ENCODE results near the gene THRB.

DNA sequence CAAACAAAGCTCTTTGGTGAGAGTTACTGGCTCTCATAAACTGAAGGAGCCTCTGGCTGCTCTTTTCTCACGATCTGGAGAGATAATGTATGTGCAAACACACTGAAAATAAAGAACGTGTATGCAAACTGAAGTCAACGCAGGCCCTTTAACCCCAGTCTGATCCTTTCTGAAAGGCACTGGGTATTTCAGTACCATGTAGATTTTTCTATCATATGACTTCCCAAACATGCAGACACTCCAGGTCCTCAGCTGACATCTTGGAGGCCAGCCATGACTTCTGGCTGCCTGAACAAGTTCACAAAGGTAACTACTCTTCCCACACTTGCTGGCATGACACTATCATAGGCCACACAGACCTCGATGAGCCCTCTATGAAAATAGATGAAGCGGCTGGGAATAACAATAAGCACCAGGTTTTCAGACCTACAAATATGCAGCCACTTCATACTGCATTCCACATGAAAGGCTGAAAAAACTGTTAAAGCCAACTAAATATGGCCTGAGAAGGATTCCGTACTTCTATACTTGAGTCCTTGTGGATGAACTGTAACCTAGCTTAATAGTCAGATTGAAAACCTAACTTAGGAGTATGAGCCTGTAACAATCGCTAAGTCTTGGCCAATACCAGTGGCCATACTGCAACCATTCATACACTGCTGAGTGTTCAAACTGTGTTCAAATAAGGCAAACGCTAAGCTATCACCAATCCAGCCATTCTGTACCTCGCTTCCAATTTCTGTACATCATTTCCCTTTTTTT lies 121.3 kb downstream of the THRB start:
- TF ChIP-seq POLR2A (IDR thresholded peaks at IDR 0.05), result no peak
- TF ChIP-seq, protein P1, sequence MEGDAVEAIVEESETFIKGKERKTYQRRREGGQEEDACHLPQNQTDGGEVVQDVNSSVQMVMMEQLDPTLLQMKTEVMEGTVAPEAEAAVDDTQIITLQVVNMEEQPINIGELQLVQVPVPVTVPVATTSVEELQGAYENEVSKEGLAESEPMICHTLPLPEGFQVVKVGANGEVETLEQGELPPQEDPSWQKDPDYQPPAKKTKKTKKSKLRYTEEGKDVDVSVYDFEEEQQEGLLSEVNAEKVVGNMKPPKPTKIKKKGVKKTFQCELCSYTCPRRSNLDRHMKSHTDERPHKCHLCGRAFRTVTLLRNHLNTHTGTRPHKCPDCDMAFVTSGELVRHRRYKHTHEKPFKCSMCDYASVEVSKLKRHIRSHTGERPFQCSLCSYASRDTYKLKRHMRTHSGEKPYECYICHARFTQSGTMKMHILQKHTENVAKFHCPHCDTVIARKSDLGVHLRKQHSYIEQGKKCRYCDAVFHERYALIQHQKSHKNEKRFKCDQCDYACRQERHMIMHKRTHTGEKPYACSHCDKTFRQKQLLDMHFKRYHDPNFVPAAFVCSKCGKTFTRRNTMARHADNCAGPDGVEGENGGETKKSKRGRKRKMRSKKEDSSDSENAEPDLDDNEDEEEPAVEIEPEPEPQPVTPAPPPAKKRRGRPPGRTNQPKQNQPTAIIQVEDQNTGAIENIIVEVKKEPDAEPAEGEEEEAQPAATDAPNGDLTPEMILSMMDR (IDR thresholded peaks at IDR 0.05), result no peak
